Effector memory CD4-positive, alpha-beta T cell (primary cell): ENCODE results near the gene RNFT2.

Experiments used
- DNase-seq, 3 donors: peaks; one replicate each; pipeline ENCODE4 v3.0.0-alpha.2; 2020
- H3K27ac ChIP-seq: 2 replicates; pipeline ENCODE4 v1.7.0; 2013; ENCODE audit warnings: mild to moderate bottlenecking, low read length, moderate library complexity; ENCODE audit not compliant: insufficient read depth, poor library complexity, severe bottlenecking
- H3K27me3 ChIP-seq: replicated peaks from 2 replicates; pipeline ENCODE4 v1.7.0; 2013; ENCODE audit warnings: mild to moderate bottlenecking, low read length; ENCODE audit not compliant: insufficient read depth, control insufficient read depth, poor library complexity, severe bottlenecking
- H3K36me3 ChIP-seq: 2 replicates; pipeline ENCODE4 v1.7.0; 2013; ENCODE audit warnings: mild to moderate bottlenecking, low read length, moderate library complexity; ENCODE audit not compliant: control insufficient read depth, insufficient read depth
- H3K4me1 ChIP-seq: 2 replicates; pipeline ENCODE4 v1.7.0; 2013; ENCODE audit warnings: low read length, mild to moderate bottlenecking; ENCODE audit not compliant: control insufficient read depth, insufficient read depth, poor library complexity, severe bottlenecking
- H3K4me3 ChIP-seq: 2 replicates; pipeline ENCODE4 v1.7.0; 2013; ENCODE audit warnings: low read length, low read depth, mild to moderate bottlenecking; ENCODE audit not compliant: insufficient read depth, poor library complexity, severe bottlenecking
- H3K9me3 ChIP-seq: 2 replicates; pipeline ENCODE4 v1.7.0; 2013; ENCODE audit warnings: mild to moderate bottlenecking, low read length, moderate library complexity; ENCODE audit not compliant: control insufficient read depth

RNFT2 gene

DNA sequence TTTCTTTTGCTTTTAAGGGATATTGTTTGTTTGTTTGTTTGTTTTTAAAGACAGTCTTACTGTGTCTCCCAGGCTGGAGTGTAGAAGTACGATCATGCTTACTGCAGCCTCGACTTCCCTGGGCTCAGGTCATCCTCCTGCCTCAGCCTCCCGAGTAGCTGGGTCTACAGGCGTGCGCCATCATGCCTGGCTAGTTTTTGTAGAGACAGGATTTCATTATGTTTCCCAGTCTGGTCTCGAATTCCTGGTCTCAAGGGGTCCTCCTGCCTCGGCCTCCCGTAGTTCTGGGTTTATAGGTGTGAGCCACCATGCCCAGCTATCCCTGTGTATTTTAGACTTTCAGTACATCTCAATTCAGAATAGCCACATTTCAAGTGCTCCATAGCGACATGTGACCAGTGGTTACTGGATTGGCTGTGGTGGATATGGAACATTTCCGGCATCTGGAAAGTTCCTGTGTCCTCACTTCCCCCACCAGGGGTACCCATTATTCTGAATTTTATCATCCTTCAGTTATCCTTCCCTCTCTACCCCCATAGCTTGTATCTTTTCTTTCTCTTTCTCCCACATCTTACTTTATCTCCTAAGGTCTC is 82.0 kb downstream of the RNFT2 start:
- no peak for DNase-seq
- Histone ChIP-seq H3K27ac (no peak overlapping the region), H3K4me1 (peaks cover 9% of the 10 kb centered on the region), H3K36me3 (no peaks in the 10 kb centered on the region), H3K27me3 (no peaks in the 10 kb centered on the region), H3K9me3 (no peaks in the 10 kb centered on the region), H3K4me3 (no peak overlapping the region)

DNA sequence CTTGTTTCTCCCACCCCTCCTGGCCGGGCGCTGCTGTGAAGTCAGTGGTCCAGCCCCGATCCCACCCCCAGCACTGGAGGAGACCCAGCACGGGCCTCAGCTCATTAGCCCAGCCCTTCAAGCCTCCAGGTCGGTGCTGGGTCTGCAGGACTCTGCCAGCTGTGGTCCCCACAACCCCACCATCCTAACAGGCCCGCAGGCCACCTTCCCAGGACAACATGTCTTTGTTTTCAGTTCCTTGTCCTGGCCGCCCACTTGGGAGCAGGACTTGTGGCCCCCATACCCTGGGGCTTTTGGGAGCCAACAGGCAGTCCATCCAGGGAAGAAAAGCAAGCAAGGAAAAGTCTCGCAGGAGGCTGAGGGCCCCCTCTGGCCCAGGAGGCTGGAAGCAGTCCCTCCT is 83.2 kb downstream of the RNFT2 start:
- H3K27ac ChIP-seq, result no peak overlapping the region
- no peak for DNase-seq
- peaks cover 9% of the 10 kb centered on the region for H3K4me1 ChIP-seq
- no peaks in the 10 kb centered on the region for H3K9me3 ChIP-seq
- no peaks in the 10 kb centered on the region for H3K27me3 ChIP-seq
- no peaks in the 10 kb centered on the region for H3K36me3 ChIP-seq
- no peak overlapping the region for H3K4me3 ChIP-seq

DNA sequence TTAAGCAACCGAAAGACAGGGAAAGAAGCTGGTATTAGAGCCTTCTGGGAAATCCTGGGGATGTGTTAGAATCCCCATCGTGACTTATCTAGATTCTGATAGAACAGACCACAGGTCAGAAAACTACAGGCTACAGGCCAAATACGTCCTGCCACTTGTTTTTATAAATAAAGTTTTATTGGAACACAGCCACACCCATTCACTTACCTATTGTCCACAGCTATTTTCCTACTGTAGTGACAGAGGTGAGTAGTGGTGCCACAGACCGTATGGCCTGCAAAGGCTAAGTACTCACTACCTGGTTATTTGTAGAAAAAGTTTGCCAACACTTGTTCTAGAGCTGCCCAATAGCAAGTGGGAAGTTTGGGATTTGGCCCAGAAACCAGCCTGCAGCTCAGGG is 89.3 kb downstream of the RNFT2 start:
- DNase-seq, result no peak
- no peak overlapping the region for H3K27ac ChIP-seq
- no peaks in the 10 kb centered on the region for H3K9me3 ChIP-seq
- no peaks in the 10 kb centered on the region for H3K4me1 ChIP-seq
- H3K4me3 ChIP-seq, result no peak overlapping the region
- H3K27me3 ChIP-seq, result no peaks in the 10 kb centered on the region
- no peaks in the 10 kb centered on the region for H3K36me3 ChIP-seq

DNA sequence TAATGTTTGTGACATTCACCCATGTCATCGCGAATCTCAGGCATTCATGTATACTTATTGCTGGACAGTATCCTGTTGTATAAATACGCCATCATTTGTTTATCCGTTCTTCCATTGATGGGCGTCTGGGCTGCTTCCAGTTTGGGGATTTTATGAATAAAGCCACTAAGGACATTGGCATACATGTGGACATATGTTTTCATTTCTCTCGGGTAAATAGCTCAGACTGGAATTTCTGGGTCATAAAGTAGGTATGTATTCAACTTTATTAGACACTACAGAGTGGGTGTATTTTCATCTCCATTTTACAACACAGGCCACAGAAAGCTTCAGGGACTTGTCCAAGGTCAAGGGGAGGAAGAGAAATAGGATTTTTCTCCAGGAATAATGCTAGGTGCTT is 94.2 kb downstream of the RNFT2 start:
- Histone ChIP-seq H3K9me3 (no peaks in the 10 kb centered on the region), H3K27me3 (no peaks in the 10 kb centered on the region), H3K4me3 (no peak overlapping the region), H3K27ac (no peak overlapping the region), H3K36me3 (no peaks in the 10 kb centered on the region), H3K4me1 (no peaks in the 10 kb centered on the region)
- no peak for DNase-seq

DNA sequence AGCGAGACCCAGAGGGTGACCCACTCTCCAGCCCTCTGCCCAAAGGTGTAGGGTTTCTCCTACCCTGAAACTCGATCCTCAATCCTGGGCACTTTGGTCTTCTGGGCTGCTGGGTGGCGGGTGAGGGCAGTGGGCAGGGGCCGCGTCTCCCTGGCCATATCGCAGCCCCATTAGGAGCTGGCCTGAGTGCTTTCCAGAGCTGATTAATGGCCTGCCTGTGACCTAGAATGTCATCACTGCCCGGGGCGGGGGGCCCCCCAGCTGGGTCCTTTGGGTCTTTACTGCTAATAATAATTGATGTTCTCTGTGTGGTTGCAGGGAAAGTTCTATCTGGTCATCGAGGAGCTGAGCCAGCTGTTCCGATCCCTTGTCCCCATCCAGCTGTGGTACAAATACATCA is 95.4 kb downstream of the RNFT2 start:
- H3K36me3 ChIP-seq, result no peaks in the 10 kb centered on the region
- H3K9me3 ChIP-seq, result no peaks in the 10 kb centered on the region
- H3K27ac ChIP-seq, result no peak overlapping the region
- no peaks in the 10 kb centered on the region for H3K4me1 ChIP-seq
- no peaks in the 10 kb centered on the region for H3K27me3 ChIP-seq
- H3K4me3 ChIP-seq, result no peak overlapping the region
- DNase-seq, result no peak

DNA sequence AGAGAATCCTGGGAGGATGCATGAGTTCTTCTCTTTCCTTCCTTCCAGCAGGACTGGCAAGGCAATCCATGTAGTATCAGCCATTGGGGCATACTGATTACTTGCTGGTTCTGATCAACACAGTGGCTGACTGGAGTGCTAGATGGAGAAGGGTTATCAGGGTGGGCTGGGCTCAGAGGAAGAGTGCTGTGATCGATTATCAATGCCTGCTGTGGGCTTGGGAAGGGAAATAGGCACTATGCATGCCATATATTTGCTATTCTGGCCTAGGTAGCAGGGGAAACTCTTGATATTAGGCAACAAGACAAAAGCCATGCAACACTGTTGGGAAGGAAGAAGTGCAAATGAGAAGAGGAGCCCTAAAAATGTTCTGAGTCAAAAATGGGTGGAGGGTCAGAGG is 97.4 kb downstream of the RNFT2 start:
- Histone ChIP-seq H3K27ac (no peak overlapping the region), H3K9me3 (no peaks in the 10 kb centered on the region), H3K27me3 (no peaks in the 10 kb centered on the region), H3K36me3 (no peaks in the 10 kb centered on the region), H3K4me1 (no peaks in the 10 kb centered on the region), H3K4me3 (no peak overlapping the region)
- no peak for DNase-seq

DNA sequence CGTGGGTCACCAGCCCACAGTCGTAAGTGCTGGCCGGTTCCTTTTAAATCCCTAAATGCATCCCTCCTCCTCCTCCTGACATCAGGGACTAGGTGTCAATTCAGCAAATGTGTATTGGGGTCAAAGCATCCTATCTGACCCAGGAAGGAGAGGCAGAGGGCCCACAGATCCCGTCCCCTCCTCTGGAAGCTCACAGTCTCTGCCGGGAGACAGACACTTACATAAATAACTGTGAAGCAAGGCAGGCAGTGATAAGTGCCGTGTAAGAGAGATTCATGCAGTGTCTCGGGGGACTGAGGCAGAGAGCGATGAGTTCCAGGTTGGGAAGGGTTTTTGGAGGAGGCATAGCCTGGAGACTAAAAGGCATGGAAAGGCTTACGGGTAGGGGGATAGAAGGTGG is 99.0 kb downstream of the RNFT2 start:
- no peak overlapping the region for H3K4me3 ChIP-seq
- H3K27me3 ChIP-seq, result no peaks in the 10 kb centered on the region
- H3K36me3 ChIP-seq, result no peaks in the 10 kb centered on the region
- H3K4me1 ChIP-seq, result no peaks in the 10 kb centered on the region
- no peaks in the 10 kb centered on the region for H3K9me3 ChIP-seq
- no peak for DNase-seq
- no peak overlapping the region for H3K27ac ChIP-seq

DNA sequence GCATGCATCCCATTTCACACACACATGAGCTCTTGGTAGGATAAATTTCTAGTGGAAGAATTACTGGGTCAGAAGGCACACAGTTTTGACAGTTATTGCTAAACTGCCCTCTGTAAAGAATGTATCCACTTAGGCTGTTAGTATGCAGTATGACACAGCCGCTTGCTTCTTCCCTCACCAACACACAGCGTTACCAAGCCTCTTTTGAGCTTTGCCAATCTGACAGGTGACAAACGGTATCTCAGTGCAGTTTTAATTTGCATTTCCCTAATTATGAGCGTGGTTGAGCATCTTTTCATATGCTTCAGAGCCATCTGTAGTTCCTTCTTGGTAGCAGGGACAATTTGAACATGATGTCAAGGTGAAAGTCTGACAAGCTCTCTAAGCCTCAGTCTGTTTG is 100.2 kb downstream of the RNFT2 start:
- Histone ChIP-seq H3K4me3 (no peak overlapping the region), H3K27ac (no peak overlapping the region), H3K36me3 (no peaks in the 10 kb centered on the region), H3K9me3 (no peaks in the 10 kb centered on the region), H3K27me3 (no peaks in the 10 kb centered on the region), H3K4me1 (no peaks in the 10 kb centered on the region)
- DNase-seq, result no peak

DNA sequence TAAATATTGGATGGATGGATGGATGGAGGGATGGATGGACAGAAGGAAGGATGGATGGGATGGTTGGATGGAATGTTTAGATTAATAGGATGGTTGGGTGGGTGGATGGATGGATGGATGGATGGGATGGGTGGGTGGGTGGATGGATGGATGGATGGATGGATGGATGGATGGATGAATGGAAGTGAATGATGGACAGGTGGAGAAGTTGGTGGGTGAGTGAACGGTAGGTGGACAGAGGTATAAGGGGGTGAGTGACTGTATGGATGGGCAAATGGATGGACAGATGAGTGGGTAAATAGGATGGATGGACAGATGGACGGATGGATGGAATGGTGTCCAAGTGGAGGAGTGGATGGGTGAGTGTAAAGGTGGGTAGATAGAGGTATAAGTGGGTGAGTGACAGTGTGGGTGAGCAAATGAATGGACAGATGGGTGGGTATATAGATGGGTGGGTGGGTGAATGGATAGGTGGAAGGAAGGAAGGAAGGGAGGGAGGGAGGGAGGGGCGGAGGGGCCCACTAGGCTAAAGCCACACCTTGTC is 101.2 kb downstream of the RNFT2 start:
- Histone ChIP-seq H3K4me1 (no peaks in the 10 kb centered on the region), H3K27me3 (no peaks in the 10 kb centered on the region), H3K36me3 (no peaks in the 10 kb centered on the region), H3K4me3 (no peak overlapping the region), H3K27ac (no peak overlapping the region), H3K9me3 (no peaks in the 10 kb centered on the region)
- no peak for DNase-seq

DNA sequence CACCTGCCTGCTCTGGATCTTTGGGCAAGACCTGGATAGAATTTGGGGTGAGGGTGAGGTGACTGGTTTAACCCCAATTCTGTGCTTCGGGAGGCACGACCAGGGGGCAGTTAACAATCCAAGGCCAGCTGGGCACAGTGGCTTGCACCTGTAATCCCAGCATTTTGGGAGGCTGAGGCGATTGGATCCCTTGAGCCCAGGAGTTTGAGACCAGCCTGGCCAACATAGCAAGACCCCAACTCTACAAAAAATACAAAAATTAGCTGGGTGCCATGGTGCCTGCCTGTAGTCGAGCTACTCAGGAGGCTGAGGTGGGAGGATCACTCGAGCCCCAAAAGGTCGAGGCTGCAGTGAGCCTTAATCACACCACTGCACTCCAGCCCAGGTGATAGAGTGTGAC is 105.0 kb downstream of the RNFT2 start:
- no peak for DNase-seq
- Histone ChIP-seq H3K4me1 (no peaks in the 10 kb centered on the region), H3K9me3 (no peaks in the 10 kb centered on the region), H3K27me3 (no peaks in the 10 kb centered on the region), H3K36me3 (no peaks in the 10 kb centered on the region), H3K4me3 (no peak overlapping the region), H3K27ac (no peak overlapping the region)
